OCI-LY3 (cell line): ENCODE data around the gene LARGE1.

ENCODE experiments used
- H2AFZ ChIP-seq: fragments of 200-600, 300-600 bp; shearing (Covaris generic); 2 replicates; pipeline ENCODE4 v1.6.0; 2014; ENCODE audit warnings: antibody characterized with exemption, low read depth, low read length
- H3K27ac ChIP-seq: fragments of 200-600, 300-600 bp; sonication (generic); 2 replicates; pipeline ENCODE4 v1.5.1; 2014; ENCODE audit warnings: mild to moderate bottlenecking, low read length, moderate library complexity, mixed read lengths
- H3K27me3 ChIP-seq: fragments of 200-600, 300-600 bp; sonication (generic); 2 replicates; pipeline ENCODE4 v1.6.1; 2014; ENCODE audit warnings: low read depth, low read length, mixed read lengths
- H3K36me3 ChIP-seq: fragments of 200-600, 300-600 bp; sonication (generic); replicated peaks from 2 replicates; pipeline ENCODE3; 2014; ENCODE audit warnings: low read depth, low read length, mixed read lengths
- H3K4me1 ChIP-seq: fragments of 300-600, 200-600 bp; sonication (generic); 2 replicates; pipeline ENCODE4 v1.6.1; 2014; ENCODE audit warnings: low read length, mixed read lengths
- H3K4me2 ChIP-seq: fragments of 200-600, 300-600 bp; sonication (generic); 2 replicates; pipeline ENCODE4 v1.6.1; 2014; ENCODE audit warnings: low read length, mixed read lengths
- H3K4me3 ChIP-seq: fragments of 300-600, 200-600 bp; sonication (generic); 2 replicates; pipeline ENCODE4 v1.5.1; 2014; ENCODE audit warnings: antibody characterized with exemption, mild to moderate bottlenecking, low read length, moderate library complexity
- H3K79me2 ChIP-seq: fragments of 300-600, 200-600 bp; shearing (Covaris generic); 2 replicates; pipeline ENCODE4 v1.6.1; 2014; ENCODE audit warnings: mild to moderate bottlenecking, low read length, mixed read lengths
- H3K9ac ChIP-seq: fragments of 300-600, 200-600 bp; shearing (Covaris generic); 2 replicates; pipeline ENCODE4 v1.6.0; 2014; ENCODE audit warnings: mild to moderate bottlenecking, low read length, moderate library complexity
- H3K9me3 ChIP-seq: fragments of 200-600, 300-600 bp; shearing (Covaris generic); 2 replicates; pipeline ENCODE4 v1.6.1; 2014; ENCODE audit warnings: low read length, mixed read lengths; ENCODE audit not compliant: insufficient read depth
- H4K20me1 ChIP-seq: fragments of 200-600, 300-600 bp; sonication (generic); 2 replicates; pipeline ENCODE4 v1.6.1; 2016; ENCODE audit warnings: low read length, mixed read lengths; ENCODE audit not compliant: insufficient read depth
- EZH2phosphoT487 ChIP-seq: fragments of 200-600 bp; shearing (Covaris generic); IDR thresholded peaks from 2 replicates; pipeline ENCODE4 v1.6.1; 2018; ENCODE audit warnings: antibody characterized with exemption, mixed run types, low read depth
- TF ChIP-seq, protein P1 (sequence below): fragments of 200-600, 300-600 bp; sonication (generic); IDR thresholded peaks from 2 replicates; pipeline ENCODE4 v1.5.1; 2014; ENCODE audit warnings: antibody characterized with exemption, low read length, low read depth

The LARGE1 gene

DNA sequence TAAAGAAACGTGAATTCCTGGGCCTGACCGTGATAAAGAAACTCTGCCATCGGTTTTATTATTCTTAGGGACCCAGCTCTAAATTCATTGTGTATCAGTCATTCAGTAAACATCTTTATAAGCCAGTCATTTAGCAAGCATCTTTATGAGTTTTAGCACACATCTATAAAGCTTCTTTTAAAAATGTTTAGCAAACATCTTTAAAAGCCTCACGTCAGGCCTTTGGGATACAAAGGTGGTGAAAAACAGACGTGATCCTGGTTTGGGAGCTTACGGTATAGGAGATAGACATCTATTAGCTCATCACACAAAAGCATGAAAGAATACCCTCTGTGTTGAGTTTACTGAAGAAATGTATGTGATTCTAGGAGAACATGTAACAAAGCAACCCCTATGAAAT, 320.2 kb downstream of the LARGE1 start:
- Histone ChIP-seq H4K20me1 (no peaks in the 10 kb centered on the region), H3K36me3 (peaks cover 5% of the 10 kb centered on the region), H3K4me2 (no peak overlapping the region), H3K9ac (no peak overlapping the region), H3K9me3 (no peaks in the 10 kb centered on the region), H2AFZ (no peak overlapping the region), H3K4me3 (no peak overlapping the region), H3K27ac (no peak overlapping the region), H3K4me1 (no peaks in the 10 kb centered on the region), H3K79me2 (no peaks in the 10 kb centered on the region), H3K27me3 (no peaks in the 10 kb centered on the region)
- no peak for TF ChIP-seq EZH2phosphoT487
- TF ChIP-seq, protein P1, sequence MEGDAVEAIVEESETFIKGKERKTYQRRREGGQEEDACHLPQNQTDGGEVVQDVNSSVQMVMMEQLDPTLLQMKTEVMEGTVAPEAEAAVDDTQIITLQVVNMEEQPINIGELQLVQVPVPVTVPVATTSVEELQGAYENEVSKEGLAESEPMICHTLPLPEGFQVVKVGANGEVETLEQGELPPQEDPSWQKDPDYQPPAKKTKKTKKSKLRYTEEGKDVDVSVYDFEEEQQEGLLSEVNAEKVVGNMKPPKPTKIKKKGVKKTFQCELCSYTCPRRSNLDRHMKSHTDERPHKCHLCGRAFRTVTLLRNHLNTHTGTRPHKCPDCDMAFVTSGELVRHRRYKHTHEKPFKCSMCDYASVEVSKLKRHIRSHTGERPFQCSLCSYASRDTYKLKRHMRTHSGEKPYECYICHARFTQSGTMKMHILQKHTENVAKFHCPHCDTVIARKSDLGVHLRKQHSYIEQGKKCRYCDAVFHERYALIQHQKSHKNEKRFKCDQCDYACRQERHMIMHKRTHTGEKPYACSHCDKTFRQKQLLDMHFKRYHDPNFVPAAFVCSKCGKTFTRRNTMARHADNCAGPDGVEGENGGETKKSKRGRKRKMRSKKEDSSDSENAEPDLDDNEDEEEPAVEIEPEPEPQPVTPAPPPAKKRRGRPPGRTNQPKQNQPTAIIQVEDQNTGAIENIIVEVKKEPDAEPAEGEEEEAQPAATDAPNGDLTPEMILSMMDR: no peak

DNA sequence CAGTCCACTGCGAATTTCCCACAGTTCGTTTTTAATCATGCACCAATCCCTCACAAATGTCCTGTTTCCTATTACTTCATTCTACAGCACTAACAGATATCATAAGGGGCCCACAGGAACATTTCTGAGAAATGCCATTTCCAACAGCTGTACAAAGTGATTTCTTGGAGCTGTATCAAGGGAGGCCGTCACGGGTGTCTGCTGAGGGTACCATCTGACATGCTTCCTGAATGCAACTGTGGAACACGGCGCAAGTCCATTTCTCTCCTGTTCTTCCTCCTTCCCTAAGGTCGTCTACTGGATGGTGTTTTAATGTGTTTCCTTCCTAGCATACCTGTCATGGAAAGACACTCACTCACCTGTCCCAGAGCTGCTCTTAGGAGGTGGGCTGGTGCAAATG, 320.7 kb downstream of the LARGE1 start:
- Histone ChIP-seq H3K9me3 (no peaks in the 10 kb centered on the region), H3K27ac (no peak overlapping the region), H3K4me2 (no peak overlapping the region), H3K79me2 (no peaks in the 10 kb centered on the region), H3K36me3 (peaks cover 5% of the 10 kb centered on the region), H3K27me3 (no peaks in the 10 kb centered on the region), H3K9ac (no peak overlapping the region), H3K4me1 (no peaks in the 10 kb centered on the region), H4K20me1 (no peaks in the 10 kb centered on the region), H3K4me3 (no peak overlapping the region), H2AFZ (no peak overlapping the region)
- TF ChIP-seq, protein P1: no peak
- TF ChIP-seq EZH2phosphoT487: no peak

DNA sequence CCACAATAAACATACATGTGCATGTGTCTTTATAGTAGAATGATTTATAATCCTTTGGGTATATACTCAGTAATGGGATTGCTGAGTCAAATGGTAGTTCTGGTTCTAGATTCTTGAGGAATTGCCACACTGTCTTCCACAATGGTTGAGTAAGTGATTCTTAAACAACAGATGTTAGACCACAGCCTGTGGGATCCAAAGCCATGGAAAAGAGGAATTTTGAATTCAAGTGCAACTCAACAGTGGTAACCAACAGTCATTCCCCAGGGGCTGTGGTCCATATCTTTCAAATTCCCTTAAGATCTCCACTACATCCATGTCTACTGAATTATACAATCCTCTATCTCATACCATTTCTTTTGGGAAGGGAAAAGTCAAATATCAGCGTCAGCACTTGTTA, 321.5 kb downstream of the LARGE1 start:
- Histone ChIP-seq H3K9ac (no peak overlapping the region), H3K4me3 (no peak overlapping the region), H3K9me3 (no peaks in the 10 kb centered on the region), H3K27ac (no peak overlapping the region), H3K4me1 (no peaks in the 10 kb centered on the region), H3K4me2 (no peak overlapping the region), H3K79me2 (no peaks in the 10 kb centered on the region), H2AFZ (no peak overlapping the region), H4K20me1 (no peaks in the 10 kb centered on the region), H3K36me3 (peaks cover 5% of the 10 kb centered on the region), H3K27me3 (no peaks in the 10 kb centered on the region)
- TF ChIP-seq EZH2phosphoT487: no peak
- TF ChIP-seq, protein P1: no peak

DNA sequence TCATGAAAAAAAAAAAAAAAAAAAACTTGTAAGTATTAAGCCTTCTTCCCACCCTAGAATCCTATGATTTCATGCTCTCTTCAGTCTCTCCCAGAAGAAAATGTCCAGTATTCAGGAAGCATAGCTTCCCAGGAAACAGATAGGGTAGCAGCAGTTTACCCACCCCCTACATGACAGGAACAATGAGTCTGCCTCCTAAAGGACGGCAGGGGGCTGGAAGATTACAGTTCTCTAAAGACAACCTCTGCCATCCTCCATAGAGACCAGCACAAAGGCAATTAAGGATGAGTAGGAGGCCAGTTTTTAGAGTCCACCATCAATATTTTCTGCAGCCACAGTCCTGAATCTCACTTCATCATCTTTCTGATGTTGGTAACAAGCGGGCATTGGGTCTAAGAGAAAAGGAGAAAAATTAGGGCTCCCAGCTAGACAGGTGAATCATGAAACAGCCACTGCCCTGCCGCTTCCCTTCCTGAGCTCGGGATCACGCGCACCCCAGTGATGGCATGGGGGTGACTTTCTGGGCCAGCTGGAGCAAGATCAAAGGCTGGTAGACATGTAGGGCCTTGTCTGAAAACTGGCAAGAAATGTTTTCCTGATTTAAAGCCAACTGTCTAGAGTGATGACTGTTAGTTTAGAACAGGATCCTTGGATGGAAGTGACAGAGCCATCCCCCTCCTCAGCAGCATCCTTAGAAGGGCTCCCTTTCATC, 322.8 kb downstream of the LARGE1 start:
- no peak overlapping the region for H3K9ac ChIP-seq
- no peak overlapping the region for H3K4me2 ChIP-seq
- H2AFZ ChIP-seq: no peak overlapping the region
- peaks cover 5% of the 10 kb centered on the region for H3K36me3 ChIP-seq
- no peak overlapping the region for H3K27ac ChIP-seq
- H3K4me3 ChIP-seq: no peak overlapping the region
- no peaks in the 10 kb centered on the region for H4K20me1 ChIP-seq
- no peaks in the 10 kb centered on the region for H3K27me3 ChIP-seq
- no peak for TF ChIP-seq EZH2phosphoT487
- TF ChIP-seq, protein P1: no peak
- H3K79me2 ChIP-seq: no peaks in the 10 kb centered on the region
- no peaks in the 10 kb centered on the region for H3K4me1 ChIP-seq
- H3K9me3 ChIP-seq: no peaks in the 10 kb centered on the region
